NCI-H146 treated with DMSO at 0.1 percent for 48 hours (cell line): Measurements from ENCODE around the gene PREX1.

Source experiments
- DNase-seq: peaks from one replicate; lab custom pipeline; 2025; ENCODE audit not compliant: unreplicated experiment; lab: John Stamatoyannopoulos, UW

The PREX1 gene

GRCh38 chr20:48610996-48611395, 216.8 kb downstream of the PREX1 start:
- no peak for DNase-seq

GRCh38 chr20:48609491-48609978, 218.3 kb downstream of the PREX1 start:
- DNase-seq, result no peak

- peak; percentile 42 for DNase-seq
Measured at GRCh38 chr20:48608756-48609155, 219.0 kb downstream of the PREX1 start.

GRCh38 chr20:48607544-48607865, 220.3 kb downstream of the PREX1 start:
- DNase-seq, result no peak

GRCh38 chr20:48606841-48607543, 220.8 kb downstream of the PREX1 start:
- peak; percentile 36 for DNase-seq

GRCh38 chr20:48606172-48606840, 221.5 kb downstream of the PREX1 start:
- DNase-seq, result no peak

GRCh38 chr20:48605364-48606171, 222.2 kb downstream of the PREX1 start:
- DNase-seq, result no peak

- DNase-seq, result no peak
Measured at GRCh38 chr20:48604936-48605335, 222.9 kb downstream of the PREX1 start.

- DNase-seq, result no peak
Measured at GRCh38 chr20:48604426-48604825, 223.4 kb downstream of the PREX1 start.

- no peak for DNase-seq
Measured at GRCh38 chr20:48603819-48604405, 223.9 kb downstream of the PREX1 start.

GRCh38 chr20:48603116-48603818, 224.5 kb downstream of the PREX1 start:
- DNase-seq, result no peak

GRCh38 chr20:48601798-48602197, 226.0 kb downstream of the PREX1 start:
- no peak for DNase-seq

GRCh38 chr20:48600470-48600945, 227.3 kb downstream of the PREX1 start:
- peak; percentile 51 for DNase-seq

GRCh38 chr20:48599748-48600469, 227.9 kb downstream of the PREX1 start:
- DNase-seq, result no peak

GRCh38 chr20:48599106-48599747, 228.6 kb downstream of the PREX1 start:
- no peak for DNase-seq

GRCh38 chr20:48598303-48598941, 229.4 kb downstream of the PREX1 start:
- DNase-seq, result peak; percentile 79

GRCh38 chr20:48597521-48598302, 230.1 kb downstream of the PREX1 start:
- DNase-seq, result peak; percentile 31

- no peak for DNase-seq
Measured at GRCh38 chr20:48596334-48596898, 231.4 kb downstream of the PREX1 start.
